ENCODE measurements around the gene RARRES1. TPM values are rescaled to one million over a fixed set of nuclear protein-coding genes. Genes with fewer than 3 reads are reported as not detected.

RARRES1 gene
- total RNA-seq, 1 experiment from 2014 or later: 0.35 TPM

GRCh38 chr3:158668506-158668905 lies 63.8 kb downstream of the RARRES1 start:
- H3K9me3 Mint-ChIP-seq: no peaks in the 10 kb centered on the region
- CTCF ChIA-PET: interaction anchor here (0.6 kb wide), 1 partner anchor 9 kb away, joined by 4 read pairs; no protein-coding TSS in a partner anchor
- POLR2A ChIA-PET: interaction anchor here (0.6 kb wide), 1 partner anchor 1065 kb away, joined by 6 read pairs; no protein-coding TSS in a partner anchor
- no peak overlapping the region for H3K4me3 Mint-ChIP-seq
- TF ChIP-seq ZNF416 (CRISPR knock-in tag; IDR thresholded peaks at IDR 0.05): no peak
- TF ChIP-seq FOXK1 (CRISPR knock-in tag; IDR thresholded peaks at IDR 0.05): no peak
- TF ChIP-seq GTF2I (CRISPR knock-in tag; conservative IDR thresholded peaks at IDR 0.05): no peak
- TF ChIP-seq ZNF121 (CRISPR knock-in tag; IDR thresholded peaks at IDR 0.05): no peak
- no peak for TF ChIP-seq ZBTB21 (CRISPR knock-in tag; IDR thresholded peaks at IDR 0.05; ENCODE audit: borderline replicate concordance)
- no peak for TF ChIP-seq PREB (CRISPR knock-in tag; IDR thresholded peaks at IDR 0.05; ENCODE audit: borderline replicate concordance)
- no peak for TF ChIP-seq ZSCAN18 (CRISPR knock-in tag; IDR thresholded peaks at IDR 0.05)
- no peak for TF ChIP-seq NR2C2 (CRISPR knock-in tag; IDR thresholded peaks at IDR 0.05)
- no peak for TF ChIP-seq E2F4 (CRISPR knock-in tag; IDR thresholded peaks at IDR 0.05; ENCODE audit: borderline replicate concordance, low read depth)
- no peak for TF ChIP-seq ZNF138 (CRISPR knock-in tag; conservative IDR thresholded peaks at IDR 0.05)
- no peak for TF ChIP-seq ZMAT4 (CRISPR knock-in tag; IDR thresholded peaks at IDR 0.05)
- TF ChIP-seq ZBTB43 (CRISPR knock-in tag; IDR thresholded peaks at IDR 0.05): no peak
- TF ChIP-seq HMGA2 (CRISPR knock-in tag; IDR thresholded peaks at IDR 0.05): no peak
- no peak for TF ChIP-seq ZNF317 (CRISPR knock-in tag; IDR thresholded peaks at IDR 0.05; ENCODE audit: borderline replicate concordance, low read depth)
- TF ChIP-seq TEAD4 (CRISPR knock-in tag; IDR thresholded peaks at IDR 0.05): no peak
- no peak for TF ChIP-seq ZNF281 (CRISPR knock-in tag; IDR thresholded peaks at IDR 0.05)
- no peak for TF ChIP-seq MYBL2 (CRISPR knock-in tag; IDR thresholded peaks at IDR 0.05)
- H3K4me1 Mint-ChIP-seq: peaks cover 17% of the 10 kb centered on the region
- no peak for DNase-seq (ENCODE audit: low spot score)
- H3K27ac Mint-ChIP-seq: no peak overlapping the region
- no peaks in the 10 kb centered on the region for H3K27me3 Mint-ChIP-seq (ENCODE audit: low read depth)
- peaks cover 20% of the 10 kb centered on the region for H3K36me3 Mint-ChIP-seq
- ATAC-seq: no peak

GRCh38 chr3:158666416-158666815 lies 65.8 kb downstream of the RARRES1 start:
- TF ChIP-seq HMGA2 (CRISPR knock-in tag; IDR thresholded peaks at IDR 0.05) (no peak), FOXK1 (CRISPR knock-in tag; IDR thresholded peaks at IDR 0.05) (no peak), ZNF138 (CRISPR knock-in tag; conservative IDR thresholded peaks at IDR 0.05) (no peak), ATF1 (CRISPR knock-in tag; IDR thresholded peaks at IDR 0.05) (no peak), PRDM15 (CRISPR knock-in tag; IDR thresholded peaks at IDR 0.05) (no peak), JAZF1 (CRISPR knock-in tag; IDR thresholded peaks at IDR 0.05) (no peak), CTCF (IDR thresholded peaks at IDR 0.05) (no peak), ZNF396 (CRISPR knock-in tag; IDR thresholded peaks at IDR 0.05; ENCODE audit: borderline replicate concordance) (no peak)
- Mint-ChIP-seq H3K9me3 (no peaks in the 10 kb centered on the region), H3K4me3 (no peak overlapping the region), H3K27ac (no peak overlapping the region), H3K4me1 (peaks cover 6% of the 10 kb centered on the region; the same call in 1 of the 2 replicates), H3K36me3 (peaks cover 23% of the 10 kb centered on the region), H3K27me3 (ENCODE audit: low read depth) (no peaks in the 10 kb centered on the region)
- ChIA-PET CTCF (no interaction called here), POLR2A (no interaction called here)
- DNase-seq (ENCODE audit: low spot score): no peak
- no peak for ATAC-seq
